Endothelial cell of umbilical vein (primary cell): ENCODE measurements around the gene ACO2. TPM values are rescaled to one million over a fixed set of nuclear protein-coding genes. Genes with fewer than 3 reads are reported as not detected.

Experiments
- BruUV-seq: library from RNA; stranded (reverse); fragments of 400-500 nt; replicated peaks from 2 replicates; lab custom pipeline; 2021; lab: Mats Ljungman, UMichigan
- CTCF ChIA-PET: fragments of 300-600, 350-600 bp; sonication (Branson Sonifier 250); formaldehyde crosslinking; loops from one replicate; lab custom pipeline; 2021; ENCODE audit warnings: antibody characterized with exemption, inconsistent platforms; lab: Charles Lee
- POLR2A ChIA-PET: fragments of 300-600, 350-600 bp; sonication (Branson Sonifier 250); formaldehyde crosslinking; loops from one replicate; lab custom pipeline; 2021; ENCODE audit warnings: antibody characterized with exemption, inconsistent platforms; lab: Charles Lee
- DNase-seq: peaks from one replicate; pipeline ENCODE4 v3.0.0-alpha.2; 2011; ENCODE audit warnings: low read depth, low spot score
- FAIRE-seq: peaks from 2 replicates; lab custom pipeline; 2011; peaks lifted over from hg19 to GRCh38; lab: Jason Lieb, UNC
- H2AFZ ChIP-seq: 2 replicates; pipeline ENCODE4 v1.6.0; 2012; ENCODE audit warnings: low read depth, low read length, control low read depth, inconsistent platforms
- H3K27ac ChIP-seq: 2 replicates; pipeline ENCODE4 v1.5.1; 2011; ENCODE audit warnings: low read depth, mild to moderate bottlenecking, control low read depth, low read length, moderate library complexity; ENCODE audit not compliant: insufficient read depth
- H3K27me3 ChIP-seq, 2 experiments: 2 replicates each; pipeline versions ENCODE4 v1.6.0 to v1.6.1; 2011; ENCODE audit warnings: low read length in 2 of 2, mixed read lengths in 1 of 2; ENCODE audit not compliant: control insufficient read depth in 2 of 2, insufficient read depth in 2 of 2
- H3K36me3 ChIP-seq, 2 experiments: 2 replicates in 1 of 2; 3 replicates in 1 of 2; pipeline ENCODE4 v1.5.1; 2011; ENCODE audit warnings: low read length in 2 of 2, mild to moderate bottlenecking in 1 of 2, moderate library complexity in 1 of 2; ENCODE audit not compliant: control insufficient read depth in 2 of 2, insufficient read depth in 2 of 2; ENCODE audit errors: extremely low read depth in 1 of 2
- H3K4me1 ChIP-seq: 3 replicates; pipeline ENCODE4 v1.5.1; 2011; ENCODE audit warnings: mild to moderate bottlenecking, low read length; ENCODE audit not compliant: control insufficient read depth, insufficient read depth; ENCODE audit errors: extremely low read depth
- H3K4me2 ChIP-seq: 2 replicates; pipeline ENCODE4 v1.6.1; 2011; ENCODE audit warnings: low read length, control low read depth, mixed read lengths; ENCODE audit not compliant: insufficient read depth
- H3K4me3 ChIP-seq, 3 experiments: fragments of 200-600 bp in 1 of 3; sonication (generic), shearing (Covaris generic) in 1 of 3; replicated peaks in 1 of 3; 2 replicates each; pipeline ENCODE4 v1.5.1; 2011 to 2016; ENCODE audit warnings: control low read depth in 3 of 3, low read length in 3 of 3, mild to moderate bottlenecking in 2 of 3, inconsistent platforms in 1 of 3, low read depth in 1 of 3, moderate library complexity in 1 of 3; ENCODE audit not compliant: insufficient read depth in 1 of 3
- H3K79me2 ChIP-seq: 2 replicates; pipeline ENCODE4 v1.6.0; 2012; ENCODE audit warnings: low read length, inconsistent platforms; ENCODE audit not compliant: control insufficient read depth, insufficient read depth
- H3K9ac ChIP-seq: replicated peaks from 2 replicates; pipeline ENCODE3; 2011; ENCODE audit warnings: low read length, control low read depth; ENCODE audit not compliant: insufficient read depth; ENCODE audit errors: extremely low read depth
- H3K9me1 ChIP-seq: replicated peaks from 3 replicates; pipeline ENCODE4 v1.6.0; 2011; ENCODE audit warnings: mild to moderate bottlenecking, low read length; ENCODE audit not compliant: control insufficient read depth, insufficient read depth; ENCODE audit errors: extremely low read depth
- H3K9me3 ChIP-seq: replicated peaks from 2 replicates; pipeline ENCODE4 v1.5.1; 2012; ENCODE audit warnings: low read length, inconsistent platforms; ENCODE audit not compliant: control insufficient read depth, insufficient read depth
- H4K20me1 ChIP-seq: replicated peaks from 2 replicates; pipeline ENCODE3; 2011; ENCODE audit warnings: mild to moderate bottlenecking, low read length; ENCODE audit not compliant: control insufficient read depth, insufficient read depth; ENCODE audit errors: extremely low read depth
- CTCF ChIP-seq, 2 donors: IDR thresholded peaks; 1 replicate in 1 of 2; 2 replicates in 1 of 2; pipeline ENCODE4 v1.5.1; 2011; ENCODE audit warnings: low read length in 2 of 2, mild to moderate bottlenecking in 2 of 2, moderate library complexity in 2 of 2, control low read depth in 1 of 2, inconsistent platforms in 1 of 2, low read depth in 1 of 2; ENCODE audit not compliant: insufficient read depth in 1 of 2; ENCODE audit errors: extremely low read depth in 1 of 2
- EZH2 ChIP-seq: IDR thresholded peaks from 2 replicates; pipeline ENCODE4 v1.6.1; 2012; ENCODE audit warnings: borderline replicate concordance, low read depth, mild to moderate bottlenecking, moderate library complexity, low read length, inconsistent platforms; ENCODE audit not compliant: severe bottlenecking
- FOS ChIP-seq: IDR thresholded peaks from 2 replicates; pipeline ENCODE4 v1.6.1; 2011; ENCODE audit warnings: mild to moderate bottlenecking, low read length, moderate library complexity, borderline replicate concordance; ENCODE audit not compliant: insufficient read depth
- GATA2 ChIP-seq: IDR thresholded peaks from 2 replicates; pipeline ENCODE4 v1.7.0; 2011; ENCODE audit warnings: low read depth, mild to moderate bottlenecking, moderate library complexity, mixed read lengths, low read length; ENCODE audit not compliant: insufficient read length, insufficient read depth
- JUN ChIP-seq: IDR thresholded peaks from 2 replicates; pipeline ENCODE4 v1.6.1; 2011; ENCODE audit warnings: borderline replicate concordance, low read depth; ENCODE audit not compliant: insufficient read length, insufficient read depth
- MAX ChIP-seq: IDR thresholded peaks from 2 replicates; pipeline ENCODE4 v1.6.1; 2011; ENCODE audit not compliant: insufficient read depth, insufficient read length
- MYC ChIP-seq: IDR thresholded peaks from one replicate; pipeline ENCODE4 v1.6.1; 2011; ENCODE audit warnings: mild to moderate bottlenecking, low read depth, low read length
- POLR2A ChIP-seq: IDR thresholded peaks from 2 replicates; pipeline ENCODE4 v1.6.1; 2012; ENCODE audit warnings: low read depth, mild to moderate bottlenecking, control low read depth, low read length
- POLR2AphosphoS5 ChIP-seq: IDR thresholded peaks from 2 replicates; pipeline ENCODE4 v1.6.1; 2012; ENCODE audit warnings: low read depth, mild to moderate bottlenecking, control low read depth, low read length, moderate library complexity; ENCODE audit not compliant: insufficient read depth
- dilution Hi-C: fragments of 300-500 bp; cut with MboI; formaldehyde crosslinking; loops from one replicate; pipeline ENCODE4 v1.15.0; 2019; ENCODE audit warnings: low sequenced_read_pairs; ENCODE audit not compliant: extremely low pct_ligation_motif_present
- intact Hi-C: fragments of 100-400 bp; cut with micrococcal nuclease; formaldehyde crosslinking; loops from one replicate; pipeline ENCODE4 v1.10.0; 2022
- polyA plus RNA-seq, 4 experiments: library from polyadenylated mRNA; depleted of rRNA in 3 of 4; stranded (reverse) in 3 of 4; unstranded in 1 of 4; fragments of >200 nt; gene quantifications; 2 replicates each; pipeline versions ENCODE4 v1.2.1 to v1.2.3, GENCODE V29; 2011 to 2012; ENCODE audit warnings: missing spikeins in 1 of 4
- total RNA-seq: library from RNA; stranded (reverse); gene quantifications from 2 replicates; pipeline ENCODE4 v1.2.3, GENCODE V29; 2021

The ACO2 gene
- total and polyA plus RNA-seq, 2 donors (not counting 3 experiments of a cell fraction or from before 2014, with no cell fraction given) = 63.8 to 79.7 TPM

GRCh38 chr22:41550952-41551491, 82.1 kb downstream of the ACO2 start:
- no peaks in the 10 kb centered on the region for H3K27me3 ChIP-seq
- FAIRE-seq = no peak
- no peaks in the 10 kb centered on the region for H4K20me1 ChIP-seq
- intact Hi-C loops = no loop called here
- no peak for TF ChIP-seq MAX
- no peak for TF ChIP-seq EZH2
- TF ChIP-seq MYC = no peak
- TF ChIP-seq JUN = no peak
- no peak for TF ChIP-seq POLR2A
- TF ChIP-seq FOS = no peak
- TF ChIP-seq CTCF (IDR thresholded peaks at IDR 0.05; ENCODE audit: extremely low read depth in 1 of 2, insufficient read depth in 1 of 2, low read depth in 1 of 2, low read length in 2 of 2) = no peak
- TF ChIP-seq GATA2 = no peak
- no peak for TF ChIP-seq POLR2AphosphoS5
- H3K9me1 ChIP-seq = no peaks in the 10 kb centered on the region
- DNase-seq = no peak
- POLR2A ChIA-PET = no interaction called here
- H3K9me3 ChIP-seq = no peaks in the 10 kb centered on the region
- H3K27ac ChIP-seq = no peak overlapping the region
- no peak overlapping the region for H2AFZ ChIP-seq
- no peaks in the 10 kb centered on the region for H3K4me1 ChIP-seq
- H3K79me2 ChIP-seq = no peaks in the 10 kb centered on the region
- no peaks in the 10 kb centered on the region for H3K36me3 ChIP-seq
- dilution Hi-C loops = no loop called here
- H3K4me3 ChIP-seq = no peak overlapping the region
- CTCF ChIA-PET = no interaction called here
- no peak overlapping the region for H3K9ac ChIP-seq
- no peak overlapping the region for H3K4me2 ChIP-seq
- no TSS peak for BruUV-seq
